Neural cell (in vitro differentiated cells): ENCODE measurements around the gene DPF3. TPM values are rescaled to one million over a fixed set of nuclear protein-coding genes. Genes with fewer than 3 reads are reported as not detected.

Experiments used
- H2AFZ ChIP-seq: fragments of 200-600, 300-800 bp; sonication (generic), shearing (Covaris generic); 2 replicates; pipeline ENCODE4 v1.6.0; 2014; ENCODE audit warnings: low read depth, mild to moderate bottlenecking, antibody characterized with exemption, low read length, moderate library complexity
- H3F3A ChIP-seq: fragments of 200-600 bp; shearing (Covaris generic); 2 replicates; pipeline ENCODE4 v1.6.1; 2016; ENCODE audit warnings: mild to moderate bottlenecking, moderate library complexity, mixed read lengths, antibody characterized with exemption, low read length; ENCODE audit not compliant: insufficient read depth, poor library complexity, severe bottlenecking
- H3K27ac ChIP-seq: fragments of 200-600, 300-800 bp; sonication (generic), shearing (Covaris generic); 2 replicates; pipeline ENCODE4 v1.5.1; 2014; ENCODE audit warnings: mild to moderate bottlenecking, low read length, moderate library complexity
- H3K27me3 ChIP-seq: fragments of 300-800, 200-600 bp; sonication (generic), shearing (Covaris generic); 2 replicates; pipeline ENCODE4 v1.6.0; 2014; ENCODE audit warnings: mild to moderate bottlenecking, low read depth, low read length, moderate library complexity; ENCODE audit not compliant: insufficient read depth
- H3K36me3 ChIP-seq: fragments of 300-800, 200-600 bp; sonication (generic), shearing (Covaris generic); 2 replicates; pipeline ENCODE4 v1.5.1; 2014; ENCODE audit warnings: mild to moderate bottlenecking, antibody characterized with exemption, low read length, moderate library complexity; ENCODE audit not compliant: insufficient read depth
- H3K4me2 ChIP-seq: fragments of 300-800, 200-600 bp; sonication (generic), shearing (Covaris generic); 2 replicates; pipeline ENCODE4 v1.6.0; 2014; ENCODE audit warnings: mild to moderate bottlenecking, low read length
- H3K4me3 ChIP-seq: fragments of 300-800, 200-600 bp; sonication (generic), shearing (Covaris generic); 2 replicates; pipeline ENCODE4 v1.5.1; 2014; ENCODE audit warnings: mild to moderate bottlenecking, low read length, moderate library complexity
- H3K79me2 ChIP-seq: fragments of 200-600 bp; shearing (Covaris generic); replicated peaks from 2 replicates; pipeline ENCODE4 v1.6.0; 2014; ENCODE audit warnings: mild to moderate bottlenecking, low read length, moderate library complexity; ENCODE audit not compliant: insufficient read depth
- H3K9ac ChIP-seq: fragments of 300-800, 200-600 bp; sonication (generic), shearing (Covaris generic); 2 replicates; pipeline ENCODE4 v1.6.1; 2016; ENCODE audit warnings: mild to moderate bottlenecking, low read length, mixed read lengths
- H3K9me2 ChIP-seq: fragments of 200-600 bp; shearing (Covaris generic); 2 replicates; pipeline ENCODE4 v1.6.1; 2016; ENCODE audit warnings: mild to moderate bottlenecking, low read length, mixed read lengths; ENCODE audit not compliant: insufficient read depth
- H3K9me3 ChIP-seq: fragments of 200-600, 300-800 bp; sonication (generic), shearing (Covaris generic); 2 replicates; pipeline ENCODE4 v1.6.1; 2016; ENCODE audit warnings: mild to moderate bottlenecking, mixed run types, low read length, moderate library complexity, mixed read lengths
- H4K20me1 ChIP-seq: fragments of 200-600 bp; shearing (Covaris generic); 2 replicates; pipeline ENCODE4 v1.6.1; 2016; ENCODE audit warnings: mild to moderate bottlenecking, mixed run types; ENCODE audit not compliant: insufficient read depth
- EP300 ChIP-seq: fragments of 450-650 bp; conservative IDR thresholded peaks from 2 replicates; pipeline ENCODE4 v1.6.1; 2014; ENCODE audit warnings: antibody characterized with exemption, mild to moderate bottlenecking, moderate library complexity; ENCODE audit not compliant: poor library complexity, severe bottlenecking
- EZH2 ChIP-seq: fragments of 200-600, 300-800 bp; shearing (Covaris generic), sonication (generic); IDR thresholded peaks from 2 replicates; pipeline ENCODE4 v1.6.1; 2014; ENCODE audit warnings: antibody characterized with exemption, low read length, borderline replicate concordance, mild to moderate bottlenecking; ENCODE audit not compliant: insufficient read depth, poor library complexity, severe bottlenecking
- MXI1 ChIP-seq: fragments of 450-650 bp; conservative IDR thresholded peaks from 2 replicates; pipeline ENCODE4 v1.6.1; 2014; ENCODE audit warnings: antibody characterized with exemption, mild to moderate bottlenecking; ENCODE audit not compliant: poor library complexity, severe bottlenecking
- POLR2AphosphoS5 ChIP-seq: IDR thresholded peaks from 2 replicates; pipeline ENCODE4 v1.6.1; 2012
- RAD21 ChIP-seq: fragments of 450-650 bp; conservative IDR thresholded peaks from 2 replicates; pipeline ENCODE4 v1.6.1; 2014; ENCODE audit warnings: antibody characterized with exemption, mild to moderate bottlenecking, moderate library complexity
- SMC3 ChIP-seq: fragments of 450-650 bp; conservative IDR thresholded peaks from 2 replicates; pipeline ENCODE4 v1.6.1; 2014; ENCODE audit warnings: antibody characterized with exemption, mild to moderate bottlenecking, moderate library complexity; ENCODE audit not compliant: poor library complexity
- TAF1 ChIP-seq: IDR thresholded peaks from 2 replicates; pipeline ENCODE4 v1.6.1; 2012; ENCODE audit warnings: low read depth
- polyA plus RNA-seq: library from polyadenylated mRNA; depleted of rRNA; stranded (reverse); fragments of >200 nt; gene quantifications from 2 replicates; pipeline ENCODE4 v1.2.3, GENCODE V29; 2014
- TF ChIP-seq, protein P1 (sequence below): IDR thresholded peaks from 2 replicates; pipeline ENCODE4 v1.6.1; 2012; ENCODE audit warnings: borderline replicate concordance
- TF ChIP-seq, protein P2 (sequence below): fragments of 450-650 bp; IDR thresholded peaks from 2 replicates; pipeline ENCODE4 v1.5.1; 2014; ENCODE audit warnings: antibody characterized with exemption, mild to moderate bottlenecking, moderate library complexity; ENCODE audit not compliant: poor library complexity, severe bottlenecking

The DPF3 gene
- polyA plus RNA-seq, 1 donor from 2014 or later: 2.9 TPM

DNA sequence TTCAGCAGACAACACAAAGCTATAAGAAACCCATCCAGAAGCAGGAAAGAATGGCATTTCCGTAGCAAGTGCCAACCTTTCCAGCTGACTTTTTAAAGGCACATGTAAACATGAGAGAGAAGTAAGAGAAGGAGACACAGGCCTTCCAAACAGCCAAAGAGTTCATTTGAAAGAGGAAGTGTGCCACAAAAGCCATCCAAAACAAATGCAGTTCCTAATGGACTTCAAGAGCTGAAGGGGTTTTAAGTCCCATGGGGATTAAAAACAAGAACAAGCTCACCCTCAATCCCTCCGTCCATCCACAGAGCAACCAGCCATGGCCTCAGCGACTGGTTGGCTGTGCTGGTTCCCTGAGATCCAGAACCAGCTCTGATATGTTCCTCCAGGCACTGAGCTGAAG lies 4.5 kb upstream of the DPF3 start:
- no peaks in the 10 kb centered on the region for H3K36me3 ChIP-seq
- H3K9me3 ChIP-seq: no peaks in the 10 kb centered on the region
- peaks cover 28% of the 10 kb centered on the region for H3K27me3 ChIP-seq
- no peaks in the 10 kb centered on the region for H4K20me1 ChIP-seq
- no peaks in the 10 kb centered on the region for H3K79me2 ChIP-seq
- no peak overlapping the region for H3K9ac ChIP-seq
- no peak overlapping the region for H3K4me3 ChIP-seq
- H3K4me2 ChIP-seq: no peak overlapping the region
- H3K27ac ChIP-seq: no peak overlapping the region
- H3K9me2 ChIP-seq: no peaks in the 10 kb centered on the region
- H3F3A ChIP-seq: no peaks in the 10 kb centered on the region
- no peak overlapping the region for H2AFZ ChIP-seq
- no peak for TF ChIP-seq TAF1
- TF ChIP-seq RAD21: no peak
- no peak for TF ChIP-seq POLR2AphosphoS5
- TF ChIP-seq EZH2: no peak
- no peak for TF ChIP-seq EP300
- no peak for TF ChIP-seq SMC3
- TF ChIP-seq, protein P1, sequence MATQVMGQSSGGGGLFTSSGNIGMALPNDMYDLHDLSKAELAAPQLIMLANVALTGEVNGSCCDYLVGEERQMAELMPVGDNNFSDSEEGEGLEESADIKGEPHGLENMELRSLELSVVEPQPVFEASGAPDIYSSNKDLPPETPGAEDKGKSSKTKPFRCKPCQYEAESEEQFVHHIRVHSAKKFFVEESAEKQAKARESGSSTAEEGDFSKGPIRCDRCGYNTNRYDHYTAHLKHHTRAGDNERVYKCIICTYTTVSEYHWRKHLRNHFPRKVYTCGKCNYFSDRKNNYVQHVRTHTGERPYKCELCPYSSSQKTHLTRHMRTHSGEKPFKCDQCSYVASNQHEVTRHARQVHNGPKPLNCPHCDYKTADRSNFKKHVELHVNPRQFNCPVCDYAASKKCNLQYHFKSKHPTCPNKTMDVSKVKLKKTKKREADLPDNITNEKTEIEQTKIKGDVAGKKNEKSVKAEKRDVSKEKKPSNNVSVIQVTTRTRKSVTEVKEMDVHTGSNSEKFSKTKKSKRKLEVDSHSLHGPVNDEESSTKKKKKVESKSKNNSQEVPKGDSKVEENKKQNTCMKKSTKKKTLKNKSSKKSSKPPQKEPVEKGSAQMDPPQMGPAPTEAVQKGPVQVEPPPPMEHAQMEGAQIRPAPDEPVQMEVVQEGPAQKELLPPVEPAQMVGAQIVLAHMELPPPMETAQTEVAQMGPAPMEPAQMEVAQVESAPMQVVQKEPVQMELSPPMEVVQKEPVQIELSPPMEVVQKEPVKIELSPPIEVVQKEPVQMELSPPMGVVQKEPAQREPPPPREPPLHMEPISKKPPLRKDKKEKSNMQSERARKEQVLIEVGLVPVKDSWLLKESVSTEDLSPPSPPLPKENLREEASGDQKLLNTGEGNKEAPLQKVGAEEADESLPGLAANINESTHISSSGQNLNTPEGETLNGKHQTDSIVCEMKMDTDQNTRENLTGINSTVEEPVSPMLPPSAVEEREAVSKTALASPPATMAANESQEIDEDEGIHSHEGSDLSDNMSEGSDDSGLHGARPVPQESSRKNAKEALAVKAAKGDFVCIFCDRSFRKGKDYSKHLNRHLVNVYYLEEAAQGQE: no peak
- TF ChIP-seq, protein P2, sequence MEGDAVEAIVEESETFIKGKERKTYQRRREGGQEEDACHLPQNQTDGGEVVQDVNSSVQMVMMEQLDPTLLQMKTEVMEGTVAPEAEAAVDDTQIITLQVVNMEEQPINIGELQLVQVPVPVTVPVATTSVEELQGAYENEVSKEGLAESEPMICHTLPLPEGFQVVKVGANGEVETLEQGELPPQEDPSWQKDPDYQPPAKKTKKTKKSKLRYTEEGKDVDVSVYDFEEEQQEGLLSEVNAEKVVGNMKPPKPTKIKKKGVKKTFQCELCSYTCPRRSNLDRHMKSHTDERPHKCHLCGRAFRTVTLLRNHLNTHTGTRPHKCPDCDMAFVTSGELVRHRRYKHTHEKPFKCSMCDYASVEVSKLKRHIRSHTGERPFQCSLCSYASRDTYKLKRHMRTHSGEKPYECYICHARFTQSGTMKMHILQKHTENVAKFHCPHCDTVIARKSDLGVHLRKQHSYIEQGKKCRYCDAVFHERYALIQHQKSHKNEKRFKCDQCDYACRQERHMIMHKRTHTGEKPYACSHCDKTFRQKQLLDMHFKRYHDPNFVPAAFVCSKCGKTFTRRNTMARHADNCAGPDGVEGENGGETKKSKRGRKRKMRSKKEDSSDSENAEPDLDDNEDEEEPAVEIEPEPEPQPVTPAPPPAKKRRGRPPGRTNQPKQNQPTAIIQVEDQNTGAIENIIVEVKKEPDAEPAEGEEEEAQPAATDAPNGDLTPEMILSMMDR: no peak
- TF ChIP-seq MXI1: no peak

DNA sequence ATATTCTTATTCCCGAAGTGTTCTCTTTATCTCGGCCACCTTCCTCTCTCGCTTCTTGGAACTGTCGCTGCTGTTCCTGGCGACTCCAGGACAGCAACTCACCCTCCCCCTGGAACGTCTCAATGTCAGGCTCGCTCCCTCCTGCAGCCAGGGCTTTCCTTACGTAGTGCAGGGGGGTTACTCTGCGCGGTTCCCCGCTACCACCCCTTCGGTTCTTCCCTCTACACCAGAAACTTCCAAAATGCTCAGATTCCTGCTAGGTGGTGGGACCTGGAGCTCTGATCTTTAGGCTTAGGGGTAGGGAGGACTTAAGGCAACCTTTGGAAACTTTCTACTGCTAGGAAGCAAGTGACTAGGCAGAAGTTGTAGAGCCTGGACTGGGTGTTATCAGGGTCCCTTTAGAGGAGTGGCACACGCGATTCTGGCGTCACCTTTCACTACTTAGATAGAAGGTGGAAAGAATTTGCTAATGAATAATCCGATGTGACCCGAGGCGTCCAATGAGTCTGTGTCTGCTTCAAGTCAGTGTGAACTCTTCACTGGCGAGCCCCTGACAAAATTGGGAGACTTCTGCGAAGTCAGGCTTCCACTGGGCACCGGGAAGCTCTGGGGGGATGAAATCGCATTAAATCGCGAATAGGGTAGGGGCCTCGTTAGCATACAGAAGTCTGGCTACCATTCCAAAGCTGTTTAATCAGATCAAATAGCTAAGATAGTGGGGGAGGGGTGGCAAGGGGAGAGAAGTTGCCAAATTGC lies 900 bp upstream of the DPF3 start:
- H2AFZ ChIP-seq: no peak overlapping the region
- TF ChIP-seq SMC3 (no peak), EP300 (no peak), EZH2 (no peak), MXI1 (no peak), RAD21 (no peak), POLR2AphosphoS5 (no peak), TAF1 (no peak)
- TF ChIP-seq, protein P1: no peak
- TF ChIP-seq, protein P2: no peak
- H3K9ac ChIP-seq: peak overlapping the region; percentile 20

More for the DNA sequence above, 900 bp upstream of the DPF3 start:
- Histone ChIP-seq H3K27me3 (peaks cover 61% of the 10 kb centered on the region), H3K36me3 (no peaks in the 10 kb centered on the region), H3K27ac (no peak overlapping the region), H3K4me3 (peak overlapping the region; percentile 91), H4K20me1 (no peaks in the 10 kb centered on the region), H3F3A (no peaks in the 10 kb centered on the region), H3K4me2 (peak overlapping the region; percentile 79), H3K9me3 (no peaks in the 10 kb centered on the region), H3K79me2 (peaks cover 11% of the 10 kb centered on the region), H3K9me2 (no peaks in the 10 kb centered on the region)
